ENCODE measurements around the gene SDK2. TPM values are rescaled to one million over a fixed set of nuclear protein-coding genes. Genes with fewer than 3 reads are reported as not detected.

Gene SDK2
- total RNA-seq, 2 donors from 2014 or later = 1.4 TPM

DNA sequence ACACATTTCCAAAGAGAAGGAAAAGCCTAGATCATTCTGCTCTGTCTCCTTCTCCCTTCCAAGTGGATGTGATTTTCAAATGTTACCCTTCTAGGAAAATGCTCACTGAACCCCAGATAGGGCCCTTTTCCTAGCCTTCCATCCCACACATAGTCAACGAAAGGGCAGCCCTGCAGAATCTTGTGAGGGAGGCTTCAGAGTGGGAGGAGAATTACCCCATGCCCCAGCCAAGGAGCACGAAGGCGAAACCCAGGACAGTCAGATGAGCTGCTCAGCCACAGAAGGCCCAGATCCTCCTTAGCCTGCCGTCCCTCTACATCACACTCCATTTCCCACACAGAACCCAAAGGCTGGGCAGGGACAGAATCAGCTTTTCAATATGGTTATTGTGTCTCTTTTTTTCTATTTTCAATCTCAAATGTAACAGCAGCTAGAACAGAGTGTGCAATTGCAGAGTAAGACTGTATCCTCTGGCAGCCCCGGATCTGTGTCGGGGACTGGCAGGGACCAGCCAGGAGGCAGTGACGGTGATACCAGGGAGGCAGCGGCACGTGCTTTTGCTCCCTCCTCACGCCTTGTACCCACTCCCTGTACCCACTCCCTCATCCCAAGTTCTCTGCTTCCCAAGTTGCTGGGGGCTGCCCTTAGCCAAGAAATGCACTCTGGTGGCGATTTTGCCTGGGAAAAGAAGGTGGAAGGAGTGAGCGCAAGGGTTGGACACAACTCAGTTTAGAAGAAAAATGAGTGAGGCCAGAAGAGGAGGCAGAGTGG lies 3.7 kb upstream of the SDK2 start:
- ATAC-seq (no peak), DNase-seq (no peak)
- H3K9me3 ChIP-seq (ENCODE audit: control insufficient read depth, low read length, poor library complexity, severe bottlenecking) = no peaks in the 10 kb centered on the region
- no peaks in the 10 kb centered on the region for H3K36me3 Mint-ChIP-seq (ENCODE audit: low read depth)
- H3K27me3 Mint-ChIP-seq = peaks cover 41% of the 10 kb centered on the region
- H3K27ac Mint-ChIP-seq = no peak overlapping the region
- peaks cover 11% of the 10 kb centered on the region for H3K4me1 Mint-ChIP-seq
- peak overlapping the region; percentile 65 for H3K4me3 Mint-ChIP-seq

DNA sequence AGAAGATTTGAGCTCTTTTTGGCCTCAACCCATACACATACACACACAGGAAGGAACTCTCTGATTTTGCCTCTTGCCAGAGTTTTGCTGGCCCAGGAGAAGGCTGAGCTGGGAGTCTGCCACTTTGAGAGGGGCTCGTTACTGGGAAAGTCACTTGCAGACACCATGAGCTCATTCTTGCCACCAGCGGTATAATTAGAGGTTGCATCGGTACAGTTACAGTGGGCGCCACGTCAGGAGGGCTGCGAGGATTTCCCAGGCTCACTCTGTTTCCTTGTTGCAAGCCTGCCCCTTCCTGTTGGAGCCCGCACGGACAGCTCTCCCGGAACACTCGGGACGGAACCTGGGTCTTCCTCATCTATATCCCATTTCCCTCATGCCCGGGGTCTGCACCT lies 3.1 kb upstream of the SDK2 start:
- DNase-seq (no peak), ATAC-seq (no peak)
- Mint-ChIP-seq H3K27ac (peak overlapping the region; percentile 49), H3K4me3 (peak overlapping the region; percentile 65), H3K27me3 (peaks cover 44% of the 10 kb centered on the region), H3K36me3 (ENCODE audit: low read depth) (no peaks in the 10 kb centered on the region), H3K4me1 (peaks cover 14% of the 10 kb centered on the region)
- H3K9me3 ChIP-seq (ENCODE audit: control insufficient read depth, low read length, poor library complexity, severe bottlenecking) = no peaks in the 10 kb centered on the region

DNA sequence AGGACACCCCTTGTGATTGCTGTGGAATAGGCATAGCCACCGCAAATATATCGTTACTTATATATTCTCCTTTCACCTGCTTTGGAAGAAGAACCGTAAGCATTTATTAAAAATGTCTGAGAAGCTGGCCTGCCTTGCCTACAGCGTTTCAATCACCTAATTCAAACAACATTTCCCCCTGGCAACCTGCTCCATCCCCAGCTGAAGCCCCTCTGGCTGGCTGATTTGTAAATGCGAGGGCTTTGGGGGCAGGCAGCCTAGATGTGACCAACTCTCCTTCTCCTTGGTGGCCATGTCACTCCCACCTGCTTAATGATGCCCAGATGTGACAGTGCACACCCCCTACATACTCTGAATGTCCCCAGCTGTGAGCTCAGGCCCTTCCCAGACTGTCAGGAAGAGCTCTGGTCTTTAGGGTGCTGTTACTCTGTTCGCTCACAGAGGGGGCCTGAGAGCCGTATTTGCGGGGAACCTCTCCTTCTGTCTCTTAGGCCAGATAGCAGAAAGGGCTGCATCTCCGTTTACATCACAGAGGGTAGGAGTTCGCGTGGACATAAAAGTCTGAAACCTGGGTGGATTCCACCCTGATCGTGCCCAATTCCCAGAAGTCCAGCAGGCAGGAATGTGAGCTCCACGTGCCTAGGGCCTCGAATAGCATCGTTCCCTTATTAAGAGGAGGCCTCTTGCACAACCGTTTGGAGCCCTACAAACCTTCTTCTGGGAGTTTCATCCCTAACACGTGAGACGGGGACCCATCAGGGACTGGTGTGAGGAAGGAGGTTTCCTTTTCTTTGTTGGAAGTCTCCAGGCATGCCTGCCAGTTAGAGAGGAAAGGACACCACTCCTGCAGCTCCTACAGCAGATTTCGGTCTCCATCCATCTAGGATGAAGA lies 2.4 kb upstream of the SDK2 start:
- no peak for DNase-seq
- Mint-ChIP-seq H3K27me3 (peaks cover 47% of the 10 kb centered on the region), H3K27ac (peak overlapping the region; percentile 49), H3K4me1 (peaks cover 19% of the 10 kb centered on the region), H3K36me3 (ENCODE audit: low read depth) (no peaks in the 10 kb centered on the region), H3K4me3 (peak overlapping the region; percentile 60)
- no peaks in the 10 kb centered on the region for H3K9me3 ChIP-seq (ENCODE audit: control insufficient read depth, low read length, poor library complexity, severe bottlenecking)
- ATAC-seq = no peak

DNA sequence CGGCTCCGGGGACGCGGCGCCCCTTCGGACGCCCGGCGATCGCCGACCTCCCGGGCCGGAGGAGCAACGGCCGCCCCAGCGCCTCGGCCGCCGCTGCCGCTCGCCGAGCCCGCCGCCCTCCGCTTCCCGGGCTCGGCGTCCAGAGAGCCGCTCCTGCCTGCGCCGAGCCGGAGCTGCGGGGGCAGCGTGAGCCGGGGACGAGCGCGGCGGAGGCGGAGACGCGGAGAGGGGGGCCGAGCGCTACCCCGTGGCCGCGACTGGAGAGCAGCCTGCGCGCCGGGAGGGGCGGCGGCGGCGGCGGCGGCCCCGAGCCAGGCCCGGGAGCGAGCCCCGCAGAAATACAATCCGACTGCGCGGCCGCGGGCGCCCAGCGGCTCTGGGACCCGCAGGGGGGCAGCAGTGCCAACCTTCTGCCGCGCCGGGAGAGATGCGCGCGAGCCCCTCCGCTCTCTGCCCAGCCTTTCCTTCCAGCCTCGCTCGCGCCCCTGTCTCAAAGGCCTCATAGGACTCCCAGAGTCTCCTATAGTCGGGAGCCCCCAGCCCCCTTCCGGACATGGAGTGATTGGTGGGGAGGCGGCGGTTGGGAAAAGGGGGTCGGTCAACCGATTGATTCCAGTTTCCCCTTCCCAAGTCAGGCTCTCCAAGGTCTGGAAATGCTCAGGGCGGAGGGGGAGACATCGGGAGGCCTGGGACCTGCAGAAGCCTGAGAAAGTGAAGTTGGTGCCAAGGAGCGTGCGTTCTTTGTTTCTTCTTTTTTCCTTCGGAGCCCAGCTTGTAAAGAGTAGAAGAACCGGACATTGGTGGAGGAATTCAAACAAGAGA lies 1.0 kb upstream of the SDK2 start:
- no peaks in the 10 kb centered on the region for H3K9me3 ChIP-seq (ENCODE audit: control insufficient read depth, low read length, poor library complexity, severe bottlenecking)
- Mint-ChIP-seq H3K4me3 (peak overlapping the region; percentile 82), H3K36me3 (ENCODE audit: low read depth) (no peaks in the 10 kb centered on the region), H3K27ac (no peak overlapping the region), H3K27me3 (peaks cover 52% of the 10 kb centered on the region), H3K4me1 (peaks cover 19% of the 10 kb centered on the region)
- DNase-seq = no peak
- peak; percentile 68 for ATAC-seq

DNA sequence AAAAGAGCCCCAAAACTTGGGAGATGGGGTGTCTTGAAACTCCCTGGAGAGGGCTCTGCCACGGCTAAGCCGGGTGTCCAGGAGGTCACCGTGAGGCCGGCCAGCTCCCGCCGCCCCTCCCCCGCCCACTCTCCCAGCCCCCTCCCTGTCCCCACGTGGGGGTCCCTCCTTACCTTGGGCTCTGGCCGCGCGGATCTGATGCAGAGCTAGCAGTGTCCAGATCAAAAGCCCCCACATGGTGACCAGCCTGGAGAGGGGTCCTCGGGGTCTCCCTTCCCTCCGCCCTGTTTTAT lies 447 bp downstream of the SDK2 start:
- H3K9me3 ChIP-seq (ENCODE audit: control insufficient read depth, low read length, poor library complexity, severe bottlenecking) = no peaks in the 10 kb centered on the region
- Mint-ChIP-seq H3K4me3 (peak overlapping the region; percentile 91), H3K4me1 (peaks cover 15% of the 10 kb centered on the region), H3K27me3 (peaks cover 41% of the 10 kb centered on the region), H3K27ac (no peak overlapping the region), H3K36me3 (ENCODE audit: low read depth) (no peaks in the 10 kb centered on the region)
- ATAC-seq (no peak), DNase-seq (no peak)

DNA sequence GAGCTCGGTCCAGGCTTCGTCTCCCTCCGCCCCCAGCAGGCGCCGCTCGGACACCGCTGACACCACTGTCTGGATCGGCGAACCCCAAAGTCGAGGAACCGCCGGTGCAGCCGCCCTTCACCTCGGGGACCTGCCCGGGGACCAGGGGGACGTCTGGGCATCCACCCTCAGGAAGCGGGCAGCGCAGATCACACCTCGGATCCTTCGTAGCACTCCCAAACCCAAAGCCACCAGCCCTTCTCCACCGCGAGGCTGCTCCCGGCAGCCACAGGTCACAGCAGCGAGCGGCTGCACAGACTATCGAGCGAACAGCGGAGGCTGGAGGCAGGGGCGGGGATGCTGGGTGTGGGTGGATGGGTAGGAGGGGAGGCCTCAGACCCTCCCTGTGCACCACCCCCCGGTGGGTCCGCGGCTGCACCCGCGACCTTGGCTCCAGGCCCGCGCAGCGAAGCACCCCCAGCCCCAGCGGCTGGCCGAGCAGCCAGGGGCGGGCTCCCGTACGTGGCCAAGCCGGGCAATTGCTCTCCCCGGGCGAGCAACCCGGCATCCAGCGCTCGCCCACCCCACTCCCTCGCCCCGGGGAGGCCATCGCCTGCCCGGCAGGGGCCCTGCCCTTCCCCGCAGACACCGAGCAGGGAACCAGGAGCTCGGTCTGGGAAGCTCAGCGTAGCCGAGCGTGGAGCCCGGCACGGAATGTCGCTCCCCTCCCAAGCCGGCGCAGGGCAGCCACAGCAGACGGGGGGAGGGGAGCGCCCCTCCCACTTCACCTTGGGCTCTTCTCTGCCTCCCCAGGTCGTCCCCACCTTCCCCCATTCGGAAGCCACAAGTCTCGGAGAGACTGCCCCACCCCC lies 1.0 kb downstream of the SDK2 start:
- no peaks in the 10 kb centered on the region for H3K9me3 ChIP-seq (ENCODE audit: control insufficient read depth, low read length, poor library complexity, severe bottlenecking)
- peaks cover 43% of the 10 kb centered on the region for H3K27me3 Mint-ChIP-seq
- H3K4me3 Mint-ChIP-seq = peak overlapping the region; percentile 91
- peaks cover 17% of the 10 kb centered on the region for H3K4me1 Mint-ChIP-seq
- ATAC-seq (peak; percentile 54), DNase-seq (no peak)
- peak overlapping the region; percentile 19 for H3K27ac Mint-ChIP-seq
- H3K36me3 Mint-ChIP-seq (ENCODE audit: low read depth) = no peaks in the 10 kb centered on the region

DNA sequence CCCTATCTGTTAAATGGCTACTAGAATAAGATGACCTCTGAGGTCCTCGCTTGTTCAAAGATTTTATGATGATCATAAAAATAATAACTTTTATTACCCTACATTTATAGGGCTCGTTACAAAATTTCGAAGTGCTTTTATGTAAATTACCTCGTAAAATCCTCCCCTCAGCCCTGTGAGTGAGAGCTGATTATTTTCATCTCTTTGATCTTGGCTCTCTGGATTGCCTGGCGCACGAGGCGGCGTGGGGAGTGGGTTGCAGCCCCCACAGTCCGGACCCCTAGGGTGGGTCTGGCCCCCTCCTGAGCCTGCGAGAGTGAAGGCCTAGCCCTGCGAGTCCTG lies 1.6 kb downstream of the SDK2 start:
- no peaks in the 10 kb centered on the region for H3K9me3 ChIP-seq (ENCODE audit: control insufficient read depth, low read length, poor library complexity, severe bottlenecking)
- Mint-ChIP-seq H3K4me1 (peaks cover 19% of the 10 kb centered on the region), H3K27me3 (peaks cover 44% of the 10 kb centered on the region), H3K4me3 (peak overlapping the region; percentile 89), H3K36me3 (ENCODE audit: low read depth) (no peaks in the 10 kb centered on the region), H3K27ac (peak overlapping the region; percentile 19)
- ATAC-seq (no peak), DNase-seq (no peak)

DNA sequence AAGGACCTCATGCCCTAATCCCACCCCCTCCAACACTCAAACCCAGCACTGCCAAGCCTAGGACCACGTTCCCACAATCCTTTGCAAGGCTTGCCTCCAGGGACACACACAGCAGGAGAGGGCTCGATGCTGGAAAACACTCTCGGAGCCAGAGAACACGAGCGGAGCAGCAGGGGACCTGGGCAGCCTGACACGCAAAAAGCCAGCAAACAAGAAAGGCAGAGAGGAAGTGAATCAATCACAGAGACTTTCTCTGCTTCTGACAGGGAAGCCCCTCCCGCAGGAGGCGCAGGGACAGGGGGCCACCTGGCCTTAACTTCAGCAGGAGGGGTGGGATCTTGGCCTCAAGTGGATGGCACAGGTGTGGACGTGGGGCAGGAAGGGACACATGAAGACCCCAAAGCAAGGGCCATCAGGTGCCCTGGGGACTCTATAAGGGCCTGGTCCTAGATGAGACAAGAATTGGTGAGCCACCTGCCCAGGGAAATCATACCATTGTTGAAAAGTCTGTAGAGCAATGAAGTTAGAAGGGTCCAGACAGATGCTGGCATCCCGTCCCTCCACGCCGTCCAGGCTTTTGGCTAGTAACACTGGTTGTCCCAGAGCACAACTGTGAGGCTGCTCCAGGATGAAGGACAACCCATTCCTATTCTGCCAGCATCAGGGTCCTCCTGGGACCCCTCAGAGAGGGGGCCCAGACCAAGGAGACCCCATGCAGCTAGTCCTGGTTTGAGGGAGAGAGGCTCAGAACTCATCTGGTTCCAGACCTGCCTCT lies 2.2 kb downstream of the SDK2 start:
- DNase-seq = no peak
- H3K27ac Mint-ChIP-seq = no peak overlapping the region
- H3K4me3 Mint-ChIP-seq = peak overlapping the region; percentile 53

DNA sequence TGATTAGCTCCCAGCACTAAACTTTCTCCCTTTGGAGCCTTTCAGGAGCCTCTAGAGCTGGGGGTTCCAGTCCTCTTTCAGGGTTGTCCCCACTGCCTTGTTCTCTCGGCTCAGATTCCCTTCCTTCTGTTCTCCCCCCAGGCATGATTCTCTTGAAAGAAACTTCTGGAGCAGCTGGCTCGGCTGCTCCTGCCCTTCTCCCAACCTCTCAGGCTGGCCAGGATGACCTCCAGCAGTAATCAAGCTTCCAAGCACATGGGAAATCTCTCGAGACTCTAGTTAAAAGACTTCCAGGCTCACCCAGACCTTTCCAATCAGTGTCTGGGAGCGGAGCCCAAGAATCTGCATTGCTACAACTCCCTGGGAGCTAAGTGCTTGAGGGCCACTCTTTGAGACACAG lies 3.6 kb downstream of the SDK2 start:
- peaks cover 30% of the 10 kb centered on the region for H3K27me3 Mint-ChIP-seq

More for the DNA sequence above, 2.2 kb downstream of the SDK2 start:
- Mint-ChIP-seq H3K36me3 (ENCODE audit: low read depth) (no peaks in the 10 kb centered on the region), H3K4me1 (peaks cover 19% of the 10 kb centered on the region), H3K27me3 (peaks cover 40% of the 10 kb centered on the region)
- H3K9me3 ChIP-seq (ENCODE audit: control insufficient read depth, low read length, poor library complexity, severe bottlenecking) = no peaks in the 10 kb centered on the region
- no peak for ATAC-seq

DNA sequence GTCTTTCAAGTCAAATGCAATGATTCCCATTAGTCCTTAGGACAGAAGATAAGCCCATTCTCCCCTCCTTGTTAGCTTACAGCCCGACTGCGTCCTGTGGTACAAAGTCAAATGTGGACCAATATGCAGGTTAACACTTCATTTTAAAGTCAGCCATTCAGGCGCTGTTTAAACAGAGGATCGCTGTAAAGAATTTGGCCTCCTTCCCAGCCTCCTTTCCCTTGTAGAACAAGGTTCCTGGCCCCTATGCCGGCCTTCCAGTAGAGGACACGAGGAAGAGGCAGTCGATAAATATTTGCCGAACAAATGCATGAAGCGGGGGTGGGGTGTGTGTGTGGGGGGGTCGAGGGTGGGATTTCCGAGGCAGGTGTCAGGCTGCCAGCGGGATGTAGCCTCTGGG lies 4.3 kb downstream of the SDK2 start:
- Mint-ChIP-seq H3K27me3 (peaks cover 30% of the 10 kb centered on the region), H3K27ac (no peak overlapping the region), H3K4me1 (peaks cover 16% of the 10 kb centered on the region), H3K36me3 (ENCODE audit: low read depth) (no peaks in the 10 kb centered on the region), H3K4me3 (no peak overlapping the region)
- no peaks in the 10 kb centered on the region for H3K9me3 ChIP-seq (ENCODE audit: control insufficient read depth, low read length, poor library complexity, severe bottlenecking)
- DNase-seq (no peak), ATAC-seq (no peak)

More for the DNA sequence above, 3.6 kb downstream of the SDK2 start:
- Mint-ChIP-seq H3K36me3 (ENCODE audit: low read depth) (no peaks in the 10 kb centered on the region), H3K4me3 (no peak overlapping the region), H3K4me1 (peaks cover 16% of the 10 kb centered on the region), H3K27ac (no peak overlapping the region)
- ATAC-seq (no peak), DNase-seq (no peak)
- H3K9me3 ChIP-seq (ENCODE audit: control insufficient read depth, low read length, poor library complexity, severe bottlenecking) = no peaks in the 10 kb centered on the region

DNA sequence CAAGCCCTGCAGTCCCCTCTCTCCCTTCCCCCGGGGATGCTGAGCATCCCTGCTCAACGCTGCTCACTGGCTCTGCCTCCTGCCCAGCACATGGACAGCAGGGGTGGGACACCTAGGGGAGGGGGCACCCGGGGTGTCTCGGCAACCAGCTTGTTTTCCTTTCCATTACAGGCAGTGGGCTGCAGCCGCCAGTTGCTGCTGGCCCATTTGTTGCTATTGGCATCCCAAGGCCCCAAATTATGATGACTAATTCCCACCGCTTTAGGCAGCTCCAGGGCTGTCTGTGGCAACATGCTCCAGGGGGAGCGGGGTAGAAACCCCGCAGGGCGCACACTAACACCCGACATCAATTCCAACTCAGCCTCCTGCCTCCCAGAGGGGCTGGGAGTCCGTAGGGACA lies 4.9 kb downstream of the SDK2 start:
- DNase-seq (no peak), ATAC-seq (no peak)
- Mint-ChIP-seq H3K4me3 (no peak overlapping the region), H3K4me1 (peaks cover 16% of the 10 kb centered on the region), H3K27ac (no peak overlapping the region), H3K36me3 (ENCODE audit: low read depth) (no peaks in the 10 kb centered on the region), H3K27me3 (peaks cover 30% of the 10 kb centered on the region)
- no peaks in the 10 kb centered on the region for H3K9me3 ChIP-seq (ENCODE audit: control insufficient read depth, low read length, poor library complexity, severe bottlenecking)

DNA sequence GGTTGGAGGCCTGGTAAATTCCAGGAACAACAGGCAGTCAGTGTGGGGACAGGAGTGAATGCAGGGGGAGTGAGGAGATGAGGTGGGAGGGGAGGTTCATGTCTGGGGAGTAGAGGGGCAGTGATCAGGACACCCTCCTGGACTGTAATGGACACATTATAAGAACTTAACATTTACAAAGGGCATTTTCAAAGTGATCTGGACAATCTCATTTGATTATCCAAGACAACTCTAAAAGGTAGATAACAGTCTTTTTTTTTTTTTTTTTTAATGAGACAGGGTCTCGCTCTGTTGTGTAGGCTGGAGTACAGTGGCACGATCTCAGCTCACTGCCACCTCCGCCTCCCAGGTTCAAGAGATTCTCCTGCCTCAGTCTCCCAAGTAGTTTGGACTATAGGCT lies 5.7 kb downstream of the SDK2 start:
- DNase-seq (no peak), ATAC-seq (no peak)
- Mint-ChIP-seq H3K4me3 (no peak overlapping the region), H3K4me1 (peaks cover 13% of the 10 kb centered on the region), H3K36me3 (ENCODE audit: low read depth) (no peaks in the 10 kb centered on the region), H3K27ac (no peak overlapping the region), H3K27me3 (peaks cover 30% of the 10 kb centered on the region)
- H3K9me3 ChIP-seq (ENCODE audit: control insufficient read depth, low read length, poor library complexity, severe bottlenecking) = no peaks in the 10 kb centered on the region
